ENCODE results near the gene CCL15. TPM values are rescaled to one million over a fixed set of nuclear protein-coding genes. Genes with fewer than 3 reads are reported as not detected.

The CCL15 gene
- total RNA-seq (2022; extraction: Qiagen RNA extraction; ENCODE audit: low read depth): 0.09 TPM in 1 of 5 replicates, not detected in the others

GRCh38 chr17:36001110-36001771 lies at the start of gene CCL15:
Gene CCL15, minus strand, starts transcription at chr17:36001553. Its CDS starts 61 bp downstream, at chr17:36001492.

GRCh38 chr17:36017799-36018198 lies 16.4 kb upstream of the CCL15 start, which contains the start of gene CCL23:
Gene CCL23, minus strand, starts transcription at chr17:36017972. Its CDS starts 75 bp downstream, at chr17:36017897.

DNA sequence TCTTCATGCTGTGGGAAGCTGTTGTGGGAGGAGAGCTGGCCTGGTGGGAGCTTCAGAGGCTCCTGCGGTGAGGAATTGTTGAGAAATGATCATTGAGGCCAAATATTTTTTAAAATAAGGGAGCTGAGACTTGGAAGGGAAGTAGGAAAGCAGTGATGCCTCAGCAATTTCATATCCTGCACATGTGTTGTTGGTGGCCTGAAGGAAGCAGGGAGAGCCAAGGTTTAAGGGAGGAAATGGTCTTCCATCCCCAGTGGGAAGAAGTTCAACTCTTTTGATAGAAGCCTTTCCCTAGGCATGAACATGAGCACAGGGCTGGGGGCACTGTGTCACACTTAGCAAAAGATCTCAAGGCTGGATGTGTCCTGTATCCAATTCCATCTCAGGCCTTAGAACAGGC lies 14.7 kb downstream of the CCL15 start, which contains the start of gene CCL14:
Gene CCL14, minus strand, starts transcription at position 87 of the 400 bp plus-strand sequence. Its CDS starts 80 bp downstream, at position 7.

DNA sequence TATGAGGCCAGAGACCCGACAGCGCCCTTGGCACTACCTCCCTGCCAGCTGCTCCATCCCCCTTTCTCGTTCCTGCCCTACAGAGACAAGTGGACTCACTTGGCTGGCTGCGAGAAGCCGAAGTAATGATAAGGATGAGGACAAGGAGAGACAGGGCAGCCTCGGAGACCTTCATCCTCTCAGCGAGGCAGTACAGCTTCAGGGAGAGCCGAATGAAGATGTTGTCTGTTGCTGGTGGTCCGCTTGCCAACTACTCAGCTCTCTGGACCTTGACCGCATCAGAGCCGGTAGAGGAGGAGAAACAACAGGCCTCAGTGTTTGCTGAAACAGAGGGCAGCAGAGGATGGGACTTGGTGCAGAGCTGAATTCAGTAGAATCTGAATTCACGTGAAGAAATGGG lies 20.1 kb downstream of the CCL15 start, which contains the start of gene CCL16:
Gene CCL16, minus strand, starts transcription at position 252 of the 400 bp plus-strand sequence. Its CDS starts 77 bp downstream, at position 175.

Other genes with a start within 250 kb of the CCL15 start
- 0.03 to 0.13 TPM (median 0.07 TPM) in 5 replicates for gene GAS2L2, start 248.3 kb downstream of the CCL15 start, total RNA-seq (2022; extraction: Qiagen RNA extraction; ENCODE audit: low read depth)
- 0.16 to 0.30 TPM (median 0.24 TPM) in 5 replicates for gene C17orf50, start 240.7 kb downstream of the CCL15 start, total RNA-seq (2022; extraction: Qiagen RNA extraction; ENCODE audit: low read depth)
- gene MMP28, start 205.9 kb downstream of the CCL15 start, total RNA-seq (2022; extraction: Qiagen RNA extraction; ENCODE audit: low read depth): 4.6 to 7.2 TPM (median 6.0 TPM) in 5 replicates
- 212 to 223 TPM (median 214 TPM) in 5 replicates for gene TAF15, start 192.1 kb downstream of the CCL15 start, total RNA-seq (2022; extraction: Qiagen RNA extraction; ENCODE audit: low read depth)
- gene HEATR9, start 132.7 kb downstream of the CCL15 start, total RNA-seq (2022; extraction: Qiagen RNA extraction; ENCODE audit: low read depth): not detected in 5 replicates
- gene CCL5, start 121.2 kb downstream of the CCL15 start, total RNA-seq (2022; extraction: Qiagen RNA extraction; ENCODE audit: low read depth): 1.6 to 2.1 TPM (median 1.6 TPM) in 5 replicates
- 2.1 to 4.0 TPM (median 3.1 TPM) in 5 replicates for gene RDM1, start 70.8 kb downstream of the CCL15 start, total RNA-seq (2022; extraction: Qiagen RNA extraction; ENCODE audit: low read depth)
- not detected in 5 replicates for gene LYZL6, start 57.8 kb downstream of the CCL15 start, total RNA-seq (2022; extraction: Qiagen RNA extraction; ENCODE audit: low read depth)
- gene CCL16, start 20.1 kb downstream of the CCL15 start, total RNA-seq (2022; extraction: Qiagen RNA extraction; ENCODE audit: low read depth): not detected in 5 replicates
- gene CCL14, start 14.8 kb downstream of the CCL15 start, total RNA-seq (2022; extraction: Qiagen RNA extraction; ENCODE audit: low read depth): not detected in 5 replicates
- not detected in 5 replicates for gene CCL23, start 16.4 kb upstream of the CCL15 start, total RNA-seq (2022; extraction: Qiagen RNA extraction; ENCODE audit: low read depth)
- not detected in 5 replicates for gene CCL18, start 62.7 kb upstream of the CCL15 start, total RNA-seq (2022; extraction: Qiagen RNA extraction; ENCODE audit: low read depth)
- gene CCL3, start 88.6 kb upstream of the CCL15 start, total RNA-seq (2022; extraction: Qiagen RNA extraction; ENCODE audit: low read depth): not detected in 5 replicates
- not detected in 5 replicates for gene CCL4, start 102.3 kb upstream of the CCL15 start, total RNA-seq (2022; extraction: Qiagen RNA extraction; ENCODE audit: low read depth)
- 2.1 to 3.7 TPM (median 3.4 TPM) in 5 replicates for gene TBC1D3B, start 175.1 kb upstream of the CCL15 start, total RNA-seq (2022; extraction: Qiagen RNA extraction; ENCODE audit: low read depth)
- gene CCL3L1, start 195.2 kb upstream of the CCL15 start, total RNA-seq (2022; extraction: Qiagen RNA extraction; ENCODE audit: low read depth): not detected in 5 replicates
- not detected in 5 replicates for gene CCL4L2, start 209.5 kb upstream of the CCL15 start, total RNA-seq (2022; extraction: Qiagen RNA extraction; ENCODE audit: low read depth)

Measured in A549 treated with DMSO at 1 μM for 4 hours (cell line).